Left cardiac atrium (tissue), 2 donors: ENCODE data around the gene CXCR4. TPM values are rescaled to one million over a fixed set of nuclear protein-coding genes. Genes with fewer than 3 reads are reported as not detected.

Experiments
- total RNA-seq, 2 donors: library from RNA; stranded (reverse); fragmentation: NEBNext Ultra II Directional; extraction: Animal tissue kit (Norgen Biotek cat#: 25700); gene quantifications; one replicate each; pipeline ENCODE4 v1.2.1, GENCODE V29; 2021
- donor health status: DM: no; HTN: yes; CAD: no; lungs with severe emphysema.
- donor health status: DM: yes; HTN: yes; CAD: no.

The CXCR4 gene
- total RNA-seq, 2 donors from 2014 or later = 4.4 to 7.7 TPM

Other genes with a start within 250 kb of the CXCR4 start
- gene MCM6, start 241.7 kb downstream of the CXCR4 start, total RNA-seq = 1 to 10 TPM; 7.7 to 9.2 TPM
- gene DARS1, start 132.5 kb downstream of the CXCR4 start, total RNA-seq = 10 to 100 TPM; 56.8 to 71.8 TPM